Colonic mucosa (tissue), 4 donors: ENCODE results near the gene ITGA11. TPM values are rescaled to one million over a fixed set of nuclear protein-coding genes. Genes with fewer than 3 reads are reported as not detected.

Experiments used
- DNase-seq: peaks from one replicate; pipeline ENCODE4 v3.0.0-alpha.2; 2020
- H3K27ac ChIP-seq: fragments of 200-600 bp; one replicate; pipeline ENCODE4 v1.8.0; 2021
- H3K27me3 ChIP-seq: fragments of 200-600 bp; one replicate; pipeline ENCODE4 v1.8.0; 2021
- H3K36me3 ChIP-seq: fragments of 200-600 bp; one replicate; pipeline ENCODE4 v1.8.0; 2021
- H3K4me1 ChIP-seq: fragments of 200-600 bp; one replicate; pipeline ENCODE4 v1.8.0; 2021; ENCODE audit warnings: mild to moderate bottlenecking
- H3K4me3 ChIP-seq: fragments of 200-600 bp; one replicate; pipeline ENCODE4 v1.8.0; 2021
- H3K9ac ChIP-seq, 2 donors: one replicate each; pipeline ENCODE4 v1.7.0; 2013; ENCODE audit warnings: control low read depth in 2 of 2, low read depth in 2 of 2, low read length in 2 of 2
- H3K9me3 ChIP-seq: fragments of 200-600 bp; one replicate; pipeline ENCODE4 v1.8.0; 2021
- intact Hi-C: fragments of 100-400 bp; cut with DNase I; formaldehyde crosslinking; loops from one replicate; pipeline ENCODE4 v1.14.1; 2022
- total RNA-seq, 2 donors: library from RNA; stranded (reverse); fragmentation: NEBNext Ultra II Directional in 1 of 2; extraction: Animal tissue kit (Norgen Biotek cat#: 25700) in 1 of 2; gene quantifications; one replicate each; pipeline ENCODE4 v1.2.1, GENCODE V29; 2021
- TF ChIP-seq, protein P1 (sequence below): fragments of 200-600 bp; IDR thresholded peaks from one replicate; pipeline ENCODE4 v1.8.0; 2022; ENCODE audit warnings: antibody characterized with exemption, mild to moderate bottlenecking
- donor health status: healthy.
- donor health status: DM: no; HTN: no; CAD: no.
- donor health status: DM: no; HTN: no; CAD: no.

ITGA11 gene
- total RNA-seq, 2 donors from 2014 or later: 2.4 to 4.1 TPM

DNA sequence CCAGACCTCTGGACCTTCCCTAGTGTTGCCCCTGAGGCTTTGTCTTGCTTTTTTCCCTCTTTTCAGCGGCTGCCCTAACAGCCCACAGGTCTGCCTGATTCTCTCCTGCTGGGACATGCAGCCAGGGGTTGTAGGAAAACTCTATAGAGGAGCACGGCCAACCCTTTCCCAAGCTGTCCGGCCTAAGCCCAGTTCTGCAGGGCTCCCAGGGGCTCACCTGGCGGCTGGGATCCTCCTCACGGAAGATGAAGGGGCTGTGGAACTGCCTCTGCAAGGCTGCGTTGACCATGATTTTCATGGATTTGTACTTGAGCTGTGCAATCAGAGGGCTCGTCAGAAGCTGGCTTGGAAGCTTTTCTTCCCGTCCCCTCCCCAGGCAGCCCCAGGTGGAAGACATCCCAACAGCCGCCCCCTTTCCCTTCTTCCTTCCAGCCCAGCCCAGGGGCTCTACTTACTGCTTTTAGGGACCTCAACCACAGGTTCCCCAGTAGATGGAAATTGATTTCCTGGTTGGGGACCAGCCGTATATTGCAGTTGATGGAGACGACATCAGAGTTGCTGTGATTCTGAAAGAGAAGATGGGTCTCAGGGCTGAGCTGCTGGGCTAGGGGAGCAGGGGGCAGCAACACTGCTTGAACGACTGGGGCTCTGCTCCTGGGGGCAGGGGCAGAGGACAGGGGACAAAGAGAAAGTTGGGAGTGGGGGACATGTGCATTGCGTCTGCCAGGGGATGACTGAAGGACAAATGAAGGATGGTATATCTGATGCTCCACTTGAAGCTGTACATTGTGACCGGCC is 124.6 kb downstream of the ITGA11 start:
- no peak overlapping the region for H3K27ac ChIP-seq
- H3K4me1 ChIP-seq: no peaks in the 10 kb centered on the region
- H3K27me3 ChIP-seq: no peaks in the 10 kb centered on the region
- intact Hi-C loops: loop anchor here (2.0 kb wide), 1 partner anchor 75 kb away; no protein-coding TSS in a partner anchor
- H3K9me3 ChIP-seq: no peaks in the 10 kb centered on the region
- H3K4me3 ChIP-seq: no peak overlapping the region
- no peak overlapping the region for H3K9ac ChIP-seq
- DNase-seq: peak; percentile 13
- no peaks in the 10 kb centered on the region for H3K36me3 ChIP-seq
- TF ChIP-seq, protein P1, sequence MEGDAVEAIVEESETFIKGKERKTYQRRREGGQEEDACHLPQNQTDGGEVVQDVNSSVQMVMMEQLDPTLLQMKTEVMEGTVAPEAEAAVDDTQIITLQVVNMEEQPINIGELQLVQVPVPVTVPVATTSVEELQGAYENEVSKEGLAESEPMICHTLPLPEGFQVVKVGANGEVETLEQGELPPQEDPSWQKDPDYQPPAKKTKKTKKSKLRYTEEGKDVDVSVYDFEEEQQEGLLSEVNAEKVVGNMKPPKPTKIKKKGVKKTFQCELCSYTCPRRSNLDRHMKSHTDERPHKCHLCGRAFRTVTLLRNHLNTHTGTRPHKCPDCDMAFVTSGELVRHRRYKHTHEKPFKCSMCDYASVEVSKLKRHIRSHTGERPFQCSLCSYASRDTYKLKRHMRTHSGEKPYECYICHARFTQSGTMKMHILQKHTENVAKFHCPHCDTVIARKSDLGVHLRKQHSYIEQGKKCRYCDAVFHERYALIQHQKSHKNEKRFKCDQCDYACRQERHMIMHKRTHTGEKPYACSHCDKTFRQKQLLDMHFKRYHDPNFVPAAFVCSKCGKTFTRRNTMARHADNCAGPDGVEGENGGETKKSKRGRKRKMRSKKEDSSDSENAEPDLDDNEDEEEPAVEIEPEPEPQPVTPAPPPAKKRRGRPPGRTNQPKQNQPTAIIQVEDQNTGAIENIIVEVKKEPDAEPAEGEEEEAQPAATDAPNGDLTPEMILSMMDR: no peak

DNA sequence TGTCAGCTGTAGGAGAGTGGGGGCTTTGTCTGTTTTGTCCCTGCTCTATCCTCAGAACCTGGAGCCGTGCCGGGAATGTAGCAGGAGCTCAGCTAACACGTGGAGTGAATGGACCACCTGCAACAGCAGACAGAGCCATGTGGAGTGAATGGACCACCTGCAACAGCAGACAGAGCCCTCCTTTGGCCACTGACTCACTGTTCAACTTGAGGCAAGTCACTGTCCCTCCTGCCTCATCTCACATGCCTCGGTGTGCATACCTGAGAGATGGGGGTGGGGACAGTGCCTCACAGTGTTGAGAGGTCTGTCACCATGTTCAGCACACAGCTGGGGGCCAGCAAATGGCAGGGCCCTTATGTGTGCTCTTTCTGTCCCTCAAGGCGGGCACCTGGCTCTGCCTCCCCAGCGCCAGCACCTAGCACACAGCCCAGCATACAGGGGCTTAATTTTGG is 126.5 kb downstream of the ITGA11 start:
- TF ChIP-seq, protein P1: no peak
- no peak overlapping the region for H3K9ac ChIP-seq
- no peaks in the 10 kb centered on the region for H3K9me3 ChIP-seq
- intact Hi-C loops: no loop called here
- H3K4me1 ChIP-seq: no peaks in the 10 kb centered on the region
- no peaks in the 10 kb centered on the region for H3K27me3 ChIP-seq
- peak; percentile 12 for DNase-seq
- no peak overlapping the region for H3K4me3 ChIP-seq
- H3K27ac ChIP-seq: no peak overlapping the region
- no peaks in the 10 kb centered on the region for H3K36me3 ChIP-seq

DNA sequence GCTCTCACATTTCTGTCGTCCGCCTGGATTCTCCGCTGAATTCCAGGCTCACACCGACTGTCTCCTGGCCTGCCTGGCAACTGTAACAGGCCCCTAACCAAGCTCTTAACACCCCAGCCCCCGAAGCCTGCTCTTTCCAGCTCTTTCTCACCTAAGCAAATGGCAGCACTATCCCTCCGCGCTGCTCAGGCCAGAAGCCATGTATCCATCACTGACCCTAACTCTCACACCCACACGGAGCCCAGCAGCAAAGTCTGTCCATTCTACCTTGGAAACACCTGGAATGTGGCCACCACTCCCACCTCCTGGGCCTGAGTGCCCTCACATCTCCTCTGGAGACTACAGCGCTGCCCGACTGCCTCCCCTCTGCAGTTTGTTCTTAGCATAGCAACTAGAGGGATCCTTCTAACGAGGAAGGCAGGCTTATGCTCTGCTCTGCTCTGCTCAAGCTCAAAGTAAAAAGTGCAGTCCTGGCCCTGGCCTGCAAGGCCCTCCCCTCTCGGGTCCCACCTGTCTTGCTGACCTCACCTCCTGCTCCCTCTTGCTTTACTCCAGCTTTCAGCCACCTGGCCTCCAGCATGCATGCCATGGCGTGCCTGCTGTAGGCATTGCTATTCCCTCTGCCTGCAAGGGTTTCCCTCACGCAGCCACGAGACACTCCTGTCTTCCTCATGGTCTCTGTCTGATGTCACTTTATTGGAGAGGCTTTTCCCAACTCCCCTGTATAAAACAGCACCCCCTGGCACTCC is 127.2 kb downstream of the ITGA11 start:
- TF ChIP-seq, protein P1: no peak
- Histone ChIP-seq H3K9me3 (no peaks in the 10 kb centered on the region), H3K36me3 (no peaks in the 10 kb centered on the region), H3K4me3 (no peak overlapping the region), H3K9ac (no peak overlapping the region), H3K4me1 (peaks cover 2% of the 10 kb centered on the region), H3K27me3 (no peaks in the 10 kb centered on the region), H3K27ac (no peak overlapping the region)
- intact Hi-C loops: loop anchor here (5.0 kb wide), 1 partner anchor 52 kb away; no protein-coding TSS in a partner anchor
- DNase-seq: peak; percentile 15

DNA sequence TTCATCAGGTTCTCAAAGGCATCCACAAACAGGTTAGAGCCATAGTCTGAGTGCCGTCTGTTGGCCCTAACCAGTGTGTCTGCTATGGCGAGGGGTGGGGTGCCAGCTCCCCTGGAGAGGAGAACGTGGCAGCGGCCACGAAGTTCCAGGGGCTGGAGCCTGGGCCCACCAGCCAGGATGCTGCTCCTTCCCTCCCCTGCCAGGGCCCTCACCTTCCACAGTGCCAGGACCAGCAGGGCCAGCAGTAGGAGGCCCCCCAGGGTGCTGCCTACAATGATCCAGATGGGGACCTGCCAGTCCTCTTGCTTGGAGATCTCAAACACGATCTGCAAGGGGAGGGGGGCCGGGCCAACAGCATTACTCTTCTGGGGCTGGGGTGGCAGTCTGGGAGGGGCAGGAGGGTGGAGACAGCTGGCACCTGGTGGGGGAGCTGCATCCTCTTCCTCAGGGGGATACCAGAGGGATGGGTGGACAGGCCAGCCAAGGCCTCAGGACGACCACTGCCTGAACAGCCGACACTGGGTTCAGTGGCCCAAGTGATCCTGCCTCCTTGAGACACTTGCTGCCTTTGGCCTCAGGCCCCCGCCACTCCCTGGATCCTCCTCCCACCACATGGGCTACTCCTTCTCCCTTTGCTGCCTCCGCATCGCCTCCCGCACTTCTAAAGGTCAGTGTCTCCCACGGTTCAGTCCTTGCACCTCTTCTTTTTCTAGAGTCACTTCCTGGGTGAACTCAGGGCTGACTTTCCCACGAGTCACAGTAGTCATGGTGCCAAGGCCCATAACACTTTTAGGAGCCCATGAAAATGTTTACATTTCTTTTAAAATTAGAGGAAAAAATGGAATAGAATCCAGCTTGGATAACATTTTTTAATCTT is 128.2 kb downstream of the ITGA11 start:
- peak; percentile 9 for DNase-seq
- no peaks in the 10 kb centered on the region for H3K9me3 ChIP-seq
- no peak overlapping the region for H3K27ac ChIP-seq
- no peak overlapping the region for H3K9ac ChIP-seq
- no peak overlapping the region for H3K4me3 ChIP-seq
- intact Hi-C loops: loop anchor here (5.0 kb wide), 1 partner anchor 51 kb away; no protein-coding TSS in a partner anchor
- H3K4me1 ChIP-seq: peaks cover 3% of the 10 kb centered on the region
- no peaks in the 10 kb centered on the region for H3K36me3 ChIP-seq
- H3K27me3 ChIP-seq: no peaks in the 10 kb centered on the region
- TF ChIP-seq, protein P1: no peak

DNA sequence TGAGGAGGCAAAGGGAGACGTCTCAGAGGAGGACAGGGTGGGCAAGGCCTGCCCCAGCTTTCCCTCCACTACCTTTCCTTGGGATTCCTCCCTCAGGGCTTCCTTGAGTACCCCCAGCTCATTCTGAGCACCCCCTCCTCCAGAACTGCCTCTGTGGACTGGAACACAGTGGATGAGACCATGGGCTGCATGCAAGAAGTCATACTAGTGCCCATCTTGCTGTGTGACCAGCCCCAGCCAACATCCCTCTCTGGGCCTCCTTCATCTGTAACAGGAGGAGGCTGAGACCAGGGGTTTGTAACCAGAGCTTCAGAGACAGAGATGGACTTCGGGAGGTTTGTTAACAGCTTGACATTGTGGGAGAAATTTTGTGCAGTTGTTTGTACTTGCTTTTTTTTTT is 128.8 kb downstream of the ITGA11 start:
- H3K27me3 ChIP-seq: no peaks in the 10 kb centered on the region
- peaks cover 3% of the 10 kb centered on the region for H3K4me1 ChIP-seq
- no peaks in the 10 kb centered on the region for H3K9me3 ChIP-seq
- H3K4me3 ChIP-seq: no peak overlapping the region
- peak overlapping the region in 1 of 2 donors; percentile 5 for H3K9ac ChIP-seq
- no peak overlapping the region for H3K27ac ChIP-seq
- peak; percentile 10 for DNase-seq
- intact Hi-C loops: loop anchor here (5.0 kb wide), 1 partner anchor 51 kb away; no protein-coding TSS in a partner anchor
- TF ChIP-seq, protein P1: no peak
- H3K36me3 ChIP-seq: no peaks in the 10 kb centered on the region
